ENCODE data around the gene APLP2. TPM values are rescaled to one million over a fixed set of nuclear protein-coding genes. Genes with fewer than 3 reads are reported as not detected.

APLP2 gene
- total and polyA plus RNA-seq, 2 donors (not counting 1 experiment from before 2014, with no cell fraction given), result 409 to 508 TPM

- no peaks in the 10 kb centered on the region for H3K9me3 ChIP-seq (ENCODE audit: control insufficient read depth, insufficient read depth, low read depth, low read length)
- no peaks in the 10 kb centered on the region for H3K27me3 ChIP-seq (ENCODE audit: control insufficient read depth, insufficient read depth, low read length)
- no peak for TF ChIP-seq EZH2 (IDR thresholded peaks at IDR 0.05; ENCODE audit: low read length, missing control alignments)
- TF ChIP-seq, protein P1, sequence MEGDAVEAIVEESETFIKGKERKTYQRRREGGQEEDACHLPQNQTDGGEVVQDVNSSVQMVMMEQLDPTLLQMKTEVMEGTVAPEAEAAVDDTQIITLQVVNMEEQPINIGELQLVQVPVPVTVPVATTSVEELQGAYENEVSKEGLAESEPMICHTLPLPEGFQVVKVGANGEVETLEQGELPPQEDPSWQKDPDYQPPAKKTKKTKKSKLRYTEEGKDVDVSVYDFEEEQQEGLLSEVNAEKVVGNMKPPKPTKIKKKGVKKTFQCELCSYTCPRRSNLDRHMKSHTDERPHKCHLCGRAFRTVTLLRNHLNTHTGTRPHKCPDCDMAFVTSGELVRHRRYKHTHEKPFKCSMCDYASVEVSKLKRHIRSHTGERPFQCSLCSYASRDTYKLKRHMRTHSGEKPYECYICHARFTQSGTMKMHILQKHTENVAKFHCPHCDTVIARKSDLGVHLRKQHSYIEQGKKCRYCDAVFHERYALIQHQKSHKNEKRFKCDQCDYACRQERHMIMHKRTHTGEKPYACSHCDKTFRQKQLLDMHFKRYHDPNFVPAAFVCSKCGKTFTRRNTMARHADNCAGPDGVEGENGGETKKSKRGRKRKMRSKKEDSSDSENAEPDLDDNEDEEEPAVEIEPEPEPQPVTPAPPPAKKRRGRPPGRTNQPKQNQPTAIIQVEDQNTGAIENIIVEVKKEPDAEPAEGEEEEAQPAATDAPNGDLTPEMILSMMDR (conservative IDR thresholded peaks at IDR 0.05 in 1 of 2, IDR thresholded peaks at IDR 0.05 in 1 of 2; ENCODE audit: low read depth in 1 of 2, low read length in 2 of 2), result no peak
- H3K27ac ChIP-seq (ENCODE audit: insufficient read depth, low read length), result peak overlapping the region; percentile 43
- no peak overlapping the region for H3K4me2 ChIP-seq (ENCODE audit: extremely low read depth, insufficient read depth, low read length)
- no peak overlapping the region for H3K4me3 ChIP-seq (replicated peaks in 1 of 4; ENCODE audit: control extremely low read depth in 1 of 4, insufficient read depth in 1 of 4, low read depth in 3 of 4, low read length in 4 of 4)
- DNase-seq (ENCODE audit: low read depth in 2 of 2), result no peak
- H3K9ac ChIP-seq (ENCODE audit: insufficient read depth, low read length), result no peak overlapping the region
- H2AFZ ChIP-seq (ENCODE audit: low read length), result no peak overlapping the region
- H3K4me1 ChIP-seq (ENCODE audit: control insufficient read depth, extremely low read depth, insufficient read depth, low read length), result peaks cover 4% of the 10 kb centered on the region
- H3K36me3 ChIP-seq (ENCODE audit: control insufficient read depth, insufficient read depth, low read length), result peaks cover 11% of the 10 kb centered on the region
- H3K79me2 ChIP-seq (ENCODE audit: control insufficient read depth, insufficient read depth, low read length), result peaks cover 10% of the 10 kb centered on the region
- H4K20me1 ChIP-seq (ENCODE audit: control insufficient read depth, extremely low read depth, insufficient read depth, low read length), result no peaks in the 10 kb centered on the region
Observed at GRCh38 chr11:130123414-130124040, 53.8 kb downstream of the APLP2 start.

- H3K9ac ChIP-seq (ENCODE audit: insufficient read depth, low read length), result no peak overlapping the region
- peak overlapping the region; percentile 43 for H3K27ac ChIP-seq (ENCODE audit: insufficient read depth, low read length)
- H3K9me3 ChIP-seq (ENCODE audit: control insufficient read depth, insufficient read depth, low read depth, low read length), result no peaks in the 10 kb centered on the region
- no peaks in the 10 kb centered on the region for H4K20me1 ChIP-seq (ENCODE audit: control insufficient read depth, extremely low read depth, insufficient read depth, low read length)
- peaks cover 11% of the 10 kb centered on the region for H3K36me3 ChIP-seq (ENCODE audit: control insufficient read depth, insufficient read depth, low read length)
- TF ChIP-seq, protein P1 (conservative IDR thresholded peaks at IDR 0.05 in 1 of 2, IDR thresholded peaks at IDR 0.05 in 1 of 2; ENCODE audit: low read depth in 1 of 2, low read length in 2 of 2), result no peak
- TF ChIP-seq EZH2 (IDR thresholded peaks at IDR 0.05; ENCODE audit: low read length, missing control alignments), result no peak
- H3K27me3 ChIP-seq (ENCODE audit: control insufficient read depth, insufficient read depth, low read length), result no peaks in the 10 kb centered on the region
- DNase-seq (ENCODE audit: low read depth in 2 of 2), result peak; percentile 82 to 96
- H3K4me1 ChIP-seq (ENCODE audit: control insufficient read depth, extremely low read depth, insufficient read depth, low read length), result peaks cover 4% of the 10 kb centered on the region
- peaks cover 7% of the 10 kb centered on the region for H3K79me2 ChIP-seq (ENCODE audit: control insufficient read depth, insufficient read depth, low read length)
- no peak overlapping the region for H2AFZ ChIP-seq (ENCODE audit: low read length)
- no peak overlapping the region for H3K4me3 ChIP-seq (replicated peaks in 1 of 4; ENCODE audit: control extremely low read depth in 1 of 4, insufficient read depth in 1 of 4, low read depth in 3 of 4, low read length in 4 of 4)
- peak overlapping the region; percentile 5 for H3K4me2 ChIP-seq (ENCODE audit: extremely low read depth, insufficient read depth, low read length)
Observed at GRCh38 chr11:130124096-130124495, 54.4 kb downstream of the APLP2 start.

- Histone ChIP-seq H3K4me2 (ENCODE audit: extremely low read depth, insufficient read depth, low read length) (no peak overlapping the region), H3K27ac (ENCODE audit: insufficient read depth, low read length) (no peak overlapping the region), H3K27me3 (ENCODE audit: control insufficient read depth, insufficient read depth, low read length) (no peaks in the 10 kb centered on the region), H3K9ac (ENCODE audit: insufficient read depth, low read length) (no peak overlapping the region), H3K36me3 (ENCODE audit: control insufficient read depth, insufficient read depth, low read length) (peaks cover 15% of the 10 kb centered on the region), H3K79me2 (ENCODE audit: control insufficient read depth, insufficient read depth, low read length) (peaks cover 5% of the 10 kb centered on the region), H3K4me1 (ENCODE audit: control insufficient read depth, extremely low read depth, insufficient read depth, low read length) (peaks cover 4% of the 10 kb centered on the region), H4K20me1 (ENCODE audit: control insufficient read depth, extremely low read depth, insufficient read depth, low read length) (no peaks in the 10 kb centered on the region), H3K9me3 (ENCODE audit: control insufficient read depth, insufficient read depth, low read depth, low read length) (no peaks in the 10 kb centered on the region), H2AFZ (ENCODE audit: low read length) (no peak overlapping the region), H3K4me3 (replicated peaks in 1 of 4; ENCODE audit: control extremely low read depth in 1 of 4, insufficient read depth in 1 of 4, low read depth in 3 of 4, low read length in 4 of 4) (no peak overlapping the region)
- DNase-seq (ENCODE audit: low read depth in 2 of 2), result no peak
- TF ChIP-seq, protein P1 (conservative IDR thresholded peaks at IDR 0.05 in 1 of 2, IDR thresholded peaks at IDR 0.05 in 1 of 2; ENCODE audit: low read depth in 1 of 2, low read length in 2 of 2), result no peak
- no peak for TF ChIP-seq EZH2 (IDR thresholded peaks at IDR 0.05; ENCODE audit: low read length, missing control alignments)
Observed at GRCh38 chr11:130125638-130126037, 55.9 kb downstream of the APLP2 start.
